Measurements from ENCODE around the gene NUDT14.

Gene NUDT14

GRCh38 chr14:105214324-105214915 lies 33.3 kb upstream of the NUDT14 start:
- H3K27ac ChIP-seq (ENCODE audit: low read length, poor library complexity, severe bottlenecking), result no peak overlapping the region
- no peak overlapping the region for H3K18ac ChIP-seq (ENCODE audit: low read depth in 1 of 2, low read length in 2 of 2)
- no peak overlapping the region for H2BK120ac ChIP-seq (ENCODE audit: low read depth, low read length)
- no peak overlapping the region for H3K9ac ChIP-seq (ENCODE audit: low read length)
- no peak overlapping the region for H2BK5ac ChIP-seq (ENCODE audit: low read depth, low read length, poor library complexity, severe bottlenecking)
- DNase-seq, result no peak
- H3K4me1 ChIP-seq (ENCODE audit: control insufficient read depth, insufficient read depth, low read depth, low read length), result peaks cover 39% of the 10 kb centered on the region
- no peak overlapping the region for H3K23ac ChIP-seq (ENCODE audit: low read length in 2 of 2)
- H3K4me3 ChIP-seq (ENCODE audit: insufficient read depth in 1 of 2, low read depth in 1 of 2, low read length in 2 of 2), result no peak overlapping the region
- no peak overlapping the region for H3K4ac ChIP-seq (ENCODE audit: low read depth in 1 of 2, low read length in 2 of 2)
- H3K9me3 ChIP-seq (ENCODE audit: control insufficient read depth, low read length), result no peaks in the 10 kb centered on the region
- peaks cover 43 to 82% of the 10 kb centered on the region in 2 experiments for H3K36me3 ChIP-seq (ENCODE audit: control insufficient read depth in 1 of 2, insufficient read depth in 2 of 2, low read depth in 1 of 2, low read length in 2 of 2)
- H3K4me2 ChIP-seq (ENCODE audit: low read length, poor library complexity, severe bottlenecking), result no peak overlapping the region
- no peaks in the 10 kb centered on the region for H3K27me3 ChIP-seq (ENCODE audit: control insufficient read depth in 1 of 2, insufficient read depth in 1 of 2, low read length in 2 of 2)
- 97% methylated on average over 14 of the region's 14 CpGs for WGBS
- peaks cover 5% of the 10 kb centered on the region for H3K79me1 ChIP-seq (replicated peaks; ENCODE audit: low read length, poor library complexity, severe bottlenecking)
- no peak overlapping the region for H2BK12ac ChIP-seq (ENCODE audit: low read length in 2 of 2)
- no peak overlapping the region for H2AFZ ChIP-seq (ENCODE audit: low read depth, low read length)
- H4K91ac ChIP-seq (ENCODE audit: low read length), result peak overlapping the region; percentile 19
- no peak overlapping the region for H3K14ac ChIP-seq (ENCODE audit: low read length in 2 of 2)
- H4K8ac ChIP-seq (ENCODE audit: low read length), result no peak overlapping the region
- H2BK15ac ChIP-seq (ENCODE audit: low read depth, poor library complexity, severe bottlenecking), result no peak overlapping the region
- no peak overlapping the region for H2AK5ac ChIP-seq (ENCODE audit: low read length, severe bottlenecking)

GRCh38 chr14:105213361-105213760 lies 32.2 kb upstream of the NUDT14 start:
- no peak overlapping the region for H3K23ac ChIP-seq (ENCODE audit: low read length in 2 of 2)
- H2AK5ac ChIP-seq (ENCODE audit: low read length, severe bottlenecking), result no peak overlapping the region
- no peak overlapping the region for H3K4me3 ChIP-seq (ENCODE audit: insufficient read depth in 1 of 2, low read depth in 1 of 2, low read length in 2 of 2)
- H3K9ac ChIP-seq (ENCODE audit: low read length), result no peak overlapping the region
- no peak overlapping the region for H2BK5ac ChIP-seq (ENCODE audit: low read depth, low read length, poor library complexity, severe bottlenecking)
- H3K4me1 ChIP-seq (ENCODE audit: control insufficient read depth, insufficient read depth, low read depth, low read length), result peaks cover 39% of the 10 kb centered on the region
- no peaks in the 10 kb centered on the region for H3K27me3 ChIP-seq (ENCODE audit: control insufficient read depth in 1 of 2, insufficient read depth in 1 of 2, low read length in 2 of 2)
- H2BK12ac ChIP-seq (ENCODE audit: low read length in 2 of 2), result no peak overlapping the region
- WGBS, result 95% methylated on average over 8 of the region's 10 CpGs
- no peak overlapping the region for H3K4ac ChIP-seq (ENCODE audit: low read depth in 1 of 2, low read length in 2 of 2)
- H3K18ac ChIP-seq (ENCODE audit: low read depth in 1 of 2, low read length in 2 of 2), result no peak overlapping the region
- H3K9me3 ChIP-seq (ENCODE audit: control insufficient read depth, low read length), result no peaks in the 10 kb centered on the region
- no peak overlapping the region for H2AFZ ChIP-seq (ENCODE audit: low read depth, low read length)
- no peak overlapping the region for H3K14ac ChIP-seq (ENCODE audit: low read length in 2 of 2)
- H3K79me1 ChIP-seq (replicated peaks; ENCODE audit: low read length, poor library complexity, severe bottlenecking), result peaks cover 5% of the 10 kb centered on the region
- peaks cover 32 to 81% of the 10 kb centered on the region in 2 experiments for H3K36me3 ChIP-seq (ENCODE audit: control insufficient read depth in 1 of 2, insufficient read depth in 2 of 2, low read depth in 1 of 2, low read length in 2 of 2)
- H3K27ac ChIP-seq (ENCODE audit: low read length, poor library complexity, severe bottlenecking), result no peak overlapping the region
- no peak overlapping the region for H4K8ac ChIP-seq (ENCODE audit: low read length)
- DNase-seq, result no peak
- H4K91ac ChIP-seq (ENCODE audit: low read length), result no peak overlapping the region
- no peak overlapping the region for H2BK120ac ChIP-seq (ENCODE audit: low read depth, low read length)
- no peak overlapping the region for H3K4me2 ChIP-seq (ENCODE audit: low read length, poor library complexity, severe bottlenecking)
- no peak overlapping the region for H2BK15ac ChIP-seq (ENCODE audit: low read depth, poor library complexity, severe bottlenecking)

DNA sequence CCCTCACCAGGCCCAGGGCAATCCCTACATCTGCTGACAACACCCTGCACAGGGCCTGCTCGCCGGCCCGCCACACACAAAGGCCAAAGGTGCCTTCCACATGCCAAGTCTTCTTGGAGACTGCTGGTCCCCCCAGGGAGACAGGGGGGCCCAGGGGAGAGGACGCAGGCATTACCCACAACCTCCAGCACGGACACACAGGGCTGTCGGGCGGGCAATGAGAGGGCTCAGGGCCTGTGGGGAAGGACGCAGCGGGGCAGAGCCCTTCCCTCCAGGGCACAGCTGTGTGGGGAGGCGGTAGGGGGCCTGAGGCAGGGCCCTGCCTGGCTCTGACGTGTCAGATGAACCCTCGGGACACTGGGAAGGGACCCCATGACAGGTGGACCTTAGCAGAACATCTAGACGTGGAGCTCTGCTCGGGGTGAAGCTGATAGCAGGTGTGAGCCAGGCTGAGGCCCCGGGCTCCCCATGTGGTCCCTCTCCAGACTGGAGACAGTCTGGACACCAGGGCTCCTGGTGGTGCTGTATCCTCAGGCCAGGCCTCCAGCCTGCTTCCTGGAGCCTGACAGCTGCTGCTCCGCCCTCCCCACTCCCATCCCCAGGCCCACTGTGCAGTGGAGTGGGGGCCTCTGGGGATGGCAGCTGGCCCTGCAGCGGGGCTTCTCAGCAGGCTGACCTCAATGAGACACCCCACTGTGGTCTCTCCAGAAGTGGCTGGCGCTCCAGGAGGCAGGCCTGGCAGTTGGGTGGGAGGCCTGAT lies 31.6 kb upstream of the NUDT14 start:
- H3K23ac ChIP-seq (ENCODE audit: low read length in 2 of 2), result no peak overlapping the region

DNA sequence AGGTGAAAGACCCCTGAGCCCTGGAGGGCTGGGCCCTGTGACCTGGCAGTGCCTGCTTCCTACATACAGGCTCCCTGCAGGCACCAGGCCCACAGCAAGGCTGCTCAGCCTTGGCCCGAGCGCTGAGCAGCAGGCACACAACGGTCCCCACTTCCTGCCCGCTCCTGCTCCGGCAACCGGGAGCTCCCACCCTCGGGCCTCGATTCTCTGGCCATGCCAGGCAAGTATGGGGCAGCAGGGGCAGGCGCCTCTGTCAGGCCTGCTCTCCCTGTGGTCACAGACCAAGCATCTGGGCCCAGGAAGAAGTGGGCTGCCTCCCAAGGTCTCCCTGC lies 30.6 kb upstream of the NUDT14 start:
- DNase-seq, result no peak
- H3K27me3 ChIP-seq (ENCODE audit: control insufficient read depth in 1 of 2, insufficient read depth in 1 of 2, low read length in 2 of 2), result no peaks in the 10 kb centered on the region
- no peak overlapping the region for H3K9ac ChIP-seq (ENCODE audit: low read length)
- H2BK15ac ChIP-seq (ENCODE audit: low read depth, poor library complexity, severe bottlenecking), result no peak overlapping the region
- H4K8ac ChIP-seq (ENCODE audit: low read length), result no peak overlapping the region
- peaks cover 17 to 72% of the 10 kb centered on the region in 2 experiments for H3K36me3 ChIP-seq (ENCODE audit: control insufficient read depth in 1 of 2, insufficient read depth in 2 of 2, low read depth in 1 of 2, low read length in 2 of 2)
- no peak overlapping the region for H3K27ac ChIP-seq (ENCODE audit: low read length, poor library complexity, severe bottlenecking)
- no peak overlapping the region for H2BK12ac ChIP-seq (ENCODE audit: low read length in 2 of 2)
- peaks cover 36% of the 10 kb centered on the region for H3K4me1 ChIP-seq (ENCODE audit: control insufficient read depth, insufficient read depth, low read depth, low read length)
- no peak overlapping the region for H2AK5ac ChIP-seq (ENCODE audit: low read length, severe bottlenecking)
- no peak overlapping the region for H2AFZ ChIP-seq (ENCODE audit: low read depth, low read length)
- H3K18ac ChIP-seq (ENCODE audit: low read depth in 1 of 2, low read length in 2 of 2), result no peak overlapping the region
- 81% methylated on average over 9 of the region's 9 CpGs for WGBS
- H3K23ac ChIP-seq (ENCODE audit: low read length in 2 of 2), result no peak overlapping the region
- H4K91ac ChIP-seq (ENCODE audit: low read length), result no peak overlapping the region
- H3K4me2 ChIP-seq (ENCODE audit: low read length, poor library complexity, severe bottlenecking), result no peak overlapping the region
- no peak overlapping the region for H3K4me3 ChIP-seq (ENCODE audit: insufficient read depth in 1 of 2, low read depth in 1 of 2, low read length in 2 of 2)
- no peak overlapping the region for H2BK5ac ChIP-seq (ENCODE audit: low read depth, low read length, poor library complexity, severe bottlenecking)
- H3K9me3 ChIP-seq (ENCODE audit: control insufficient read depth, low read length), result no peaks in the 10 kb centered on the region
- no peak overlapping the region for H3K14ac ChIP-seq (ENCODE audit: low read length in 2 of 2)
- H3K4ac ChIP-seq (ENCODE audit: low read depth in 1 of 2, low read length in 2 of 2), result no peak overlapping the region
- H2BK120ac ChIP-seq (ENCODE audit: low read depth, low read length), result no peak overlapping the region
- peaks cover 5% of the 10 kb centered on the region for H3K79me1 ChIP-seq (replicated peaks; ENCODE audit: low read length, poor library complexity, severe bottlenecking)

More for the DNA sequence above, 31.6 kb upstream of the NUDT14 start:
- H4K91ac ChIP-seq (ENCODE audit: low read length), result no peak overlapping the region
- no peak overlapping the region for H3K4me3 ChIP-seq (ENCODE audit: insufficient read depth in 1 of 2, low read depth in 1 of 2, low read length in 2 of 2)
- no peak overlapping the region for H3K9ac ChIP-seq (ENCODE audit: low read length)
- H2AFZ ChIP-seq (ENCODE audit: low read depth, low read length), result no peak overlapping the region
- H3K4ac ChIP-seq (ENCODE audit: low read depth in 1 of 2, low read length in 2 of 2), result no peak overlapping the region
- H2BK5ac ChIP-seq (ENCODE audit: low read depth, low read length, poor library complexity, severe bottlenecking), result no peak overlapping the region
- no peak overlapping the region for H3K14ac ChIP-seq (ENCODE audit: low read length in 2 of 2)
- H3K18ac ChIP-seq (ENCODE audit: low read depth in 1 of 2, low read length in 2 of 2), result no peak overlapping the region
- H2AK5ac ChIP-seq (ENCODE audit: low read length, severe bottlenecking), result no peak overlapping the region
- no peaks in the 10 kb centered on the region for H3K9me3 ChIP-seq (ENCODE audit: control insufficient read depth, low read length)
- DNase-seq, result no peak
- peaks cover 39% of the 10 kb centered on the region for H3K4me1 ChIP-seq (ENCODE audit: control insufficient read depth, insufficient read depth, low read depth, low read length)
- H3K27ac ChIP-seq (ENCODE audit: low read length, poor library complexity, severe bottlenecking), result no peak overlapping the region
- H2BK15ac ChIP-seq (ENCODE audit: low read depth, poor library complexity, severe bottlenecking), result no peak overlapping the region
- no peak overlapping the region for H2BK120ac ChIP-seq (ENCODE audit: low read depth, low read length)
- H3K79me1 ChIP-seq (replicated peaks; ENCODE audit: low read length, poor library complexity, severe bottlenecking), result peaks cover 5% of the 10 kb centered on the region
- no peak overlapping the region for H4K8ac ChIP-seq (ENCODE audit: low read length)
- no peaks in the 10 kb centered on the region for H3K27me3 ChIP-seq (ENCODE audit: control insufficient read depth in 1 of 2, insufficient read depth in 1 of 2, low read length in 2 of 2)
- no peak overlapping the region for H2BK12ac ChIP-seq (ENCODE audit: low read length in 2 of 2)
- peaks cover 27 to 77% of the 10 kb centered on the region in 2 experiments for H3K36me3 ChIP-seq (ENCODE audit: control insufficient read depth in 1 of 2, insufficient read depth in 2 of 2, low read depth in 1 of 2, low read length in 2 of 2)
- WGBS, result 96% methylated on average over 18 of the region's 18 CpGs
- no peak overlapping the region for H3K4me2 ChIP-seq (ENCODE audit: low read length, poor library complexity, severe bottlenecking)
